HG02840 (cell line): ENCODE data around the gene TMEM59.

ENCODE experiments used
- ATAC-seq: cut with Tn5 transposase; IDR thresholded peaks from one replicate; pipeline ENCODE4 v1.9.1; 2021; ENCODE audit warnings: mild to moderate bottlenecking, moderate library complexity, moderate number of reproducible peaks; ENCODE audit not compliant: unreplicated experiment, low FRiP score

Gene TMEM59

DNA sequence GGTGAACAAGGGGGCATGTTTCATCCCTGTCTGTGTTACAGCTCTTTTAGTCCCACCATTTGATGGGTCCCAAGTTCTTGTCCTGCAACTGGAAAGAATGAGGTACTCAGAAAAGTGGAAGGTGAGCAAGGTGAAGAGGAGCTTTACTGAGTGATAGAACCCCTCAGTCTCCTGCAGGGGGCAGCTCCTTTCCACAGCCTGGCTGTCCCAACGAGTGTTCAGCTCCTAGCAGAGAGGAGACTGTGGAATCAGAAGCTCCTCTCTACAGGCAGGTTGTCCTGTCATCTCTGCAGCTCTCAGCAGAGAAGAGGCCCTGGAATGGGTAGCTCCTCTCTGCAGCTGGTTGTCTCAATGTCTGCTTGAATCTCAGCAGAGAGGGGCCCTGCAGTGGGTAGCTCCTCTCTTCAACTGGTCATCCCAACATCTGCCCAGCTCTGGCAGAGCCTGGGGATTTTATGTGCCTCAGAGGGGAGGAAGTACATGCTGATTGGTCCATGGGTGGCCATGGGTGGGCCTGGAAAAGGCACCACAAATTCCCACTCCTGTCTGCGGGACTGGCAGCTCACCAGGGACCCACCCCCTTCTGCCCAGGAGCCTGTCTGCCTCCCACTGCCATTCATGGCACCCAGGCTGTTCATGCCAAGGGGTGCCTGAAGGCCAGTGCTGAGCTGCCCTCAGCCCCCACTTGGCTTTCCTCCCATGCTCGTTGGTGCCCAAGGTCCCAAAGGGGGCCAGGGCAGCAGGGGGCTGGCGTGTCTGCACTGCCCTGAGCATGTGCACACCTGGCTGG is 60.7 kb downstream of the TMEM59 start:
- no peak for ATAC-seq

- no peak for ATAC-seq
Measured at GRCh38 chr1:53987880-53988279, 65.1 kb downstream of the TMEM59 start.

DNA sequence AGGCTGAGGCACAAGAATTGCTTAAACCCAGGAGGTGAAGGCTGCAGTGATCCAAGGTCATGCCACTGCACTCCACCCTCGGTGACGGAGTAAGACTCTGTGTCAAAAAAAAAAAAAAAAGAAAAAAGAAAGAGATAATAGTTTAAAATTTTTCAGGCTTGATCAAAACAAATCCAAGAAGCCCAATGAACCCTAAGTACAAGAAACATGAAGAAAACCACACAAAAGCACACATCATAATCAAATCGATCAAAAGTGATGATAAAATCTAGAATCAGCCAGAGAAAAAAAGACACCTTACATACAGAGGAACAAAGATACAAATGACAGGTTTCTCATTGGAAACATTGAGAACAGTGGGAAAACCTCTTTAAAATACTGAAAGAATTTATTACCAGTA is 66.5 kb downstream of the TMEM59 start:
- no peak for ATAC-seq

DNA sequence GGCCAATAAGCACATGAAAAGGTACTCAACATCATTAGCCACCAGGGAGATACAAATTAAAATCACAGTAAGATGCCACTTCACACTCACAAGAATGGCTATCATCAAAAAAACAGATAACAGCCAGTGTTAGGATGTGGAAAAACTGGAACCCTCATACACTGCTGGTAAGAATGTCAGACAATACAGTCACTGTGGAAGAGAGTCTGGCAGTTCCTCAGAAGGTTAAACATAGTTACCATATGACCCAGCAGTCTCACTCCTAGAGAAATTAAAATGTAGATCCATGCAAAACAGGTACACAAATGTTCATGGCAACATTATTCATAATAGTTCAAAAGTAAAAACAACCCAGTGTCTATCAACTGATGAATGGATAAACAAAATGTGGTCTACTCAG is 68.3 kb downstream of the TMEM59 start:
- ATAC-seq = no peak

GRCh38 chr1:53982763-53983104 is 70.3 kb downstream of the TMEM59 start:
- no peak for ATAC-seq

DNA sequence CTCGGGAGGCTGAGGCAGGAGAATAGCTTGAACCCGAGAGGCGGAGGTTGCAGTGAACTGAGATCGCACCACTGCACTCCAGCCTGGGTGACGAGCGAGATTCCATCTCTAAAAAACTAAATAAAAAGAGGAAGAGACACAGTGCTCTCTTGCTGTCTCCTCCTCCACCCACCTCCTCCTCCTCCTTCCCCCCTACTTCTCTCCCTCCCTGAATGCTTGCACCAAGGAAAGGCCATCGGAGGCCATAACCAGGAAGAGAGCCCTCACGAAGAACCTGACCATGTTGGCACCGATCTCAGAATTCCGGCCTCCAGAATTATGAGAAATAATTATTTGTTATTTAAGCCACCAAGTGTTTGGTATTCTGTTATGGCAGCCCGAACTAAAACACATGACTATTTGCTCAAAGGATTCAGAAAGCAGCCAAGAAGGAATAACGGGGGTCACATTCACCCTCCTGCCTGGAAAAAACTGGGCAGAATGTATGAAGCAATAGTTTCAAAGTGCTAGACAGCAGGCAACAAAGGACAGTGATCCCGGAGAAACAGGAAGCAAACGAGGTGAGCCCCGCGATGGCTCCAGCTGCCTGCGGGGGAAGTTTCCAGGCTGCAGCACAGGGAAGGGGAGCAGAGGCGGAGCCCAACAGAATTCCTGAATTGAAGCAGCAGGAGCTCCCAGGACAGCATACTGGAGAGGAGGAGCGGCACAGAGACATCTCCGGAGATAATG is 70.8 kb downstream of the TMEM59 start:
- no peak for ATAC-seq

GRCh38 chr1:53981220-53981619 is 71.8 kb downstream of the TMEM59 start:
- no peak for ATAC-seq

DNA sequence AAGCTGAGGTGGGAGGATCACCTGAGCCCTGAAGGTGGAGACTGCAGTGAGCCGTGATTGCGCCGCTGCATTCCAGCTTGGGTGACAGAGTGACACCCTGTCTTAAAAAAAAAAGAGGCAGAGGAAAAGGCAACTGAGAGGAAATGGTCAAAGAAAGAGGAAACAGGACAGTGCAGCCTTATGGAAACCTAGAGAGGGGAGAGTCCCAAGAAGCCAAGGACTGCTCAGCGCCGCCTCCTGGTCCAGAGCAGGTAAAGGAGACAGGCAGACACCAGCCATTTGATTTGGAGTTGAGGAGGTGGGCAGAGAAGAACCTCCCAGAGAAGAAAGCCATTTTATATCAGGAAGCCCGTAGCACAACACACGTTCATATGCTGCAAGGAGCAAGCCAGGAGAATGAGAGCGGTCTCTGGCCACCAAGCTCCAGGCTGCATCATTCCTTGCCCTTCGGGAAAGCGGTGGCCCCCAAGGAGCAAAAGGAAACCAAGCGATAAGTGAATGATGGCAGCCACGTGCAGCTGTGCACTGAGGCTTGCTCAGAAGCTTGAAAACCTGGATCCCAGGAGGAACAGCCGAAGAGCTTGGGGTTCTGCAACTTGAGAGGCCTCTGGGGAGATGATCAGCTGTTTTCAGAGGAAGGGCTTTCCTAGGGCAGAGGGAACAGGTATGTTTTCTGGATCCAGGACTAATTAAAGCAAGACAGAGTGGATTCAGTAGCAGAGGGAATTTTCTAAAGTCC is 73.1 kb downstream of the TMEM59 start:
- ATAC-seq = no peak
